Measurements from ENCODE around the gene USP7. TPM values are rescaled to one million over a fixed set of nuclear protein-coding genes. Genes with fewer than 3 reads are reported as not detected.

Gene USP7
- total RNA-seq, 1 donor from 2014 or later: 136 TPM

- Mint-ChIP-seq H3K4me1 (no peaks in the 10 kb centered on the region), H3K9me3 (no peaks in the 10 kb centered on the region), H3K27ac (no peak overlapping the region), H3K4me3 (no peak overlapping the region), H3K27me3 (ENCODE audit: low read depth) (no peaks in the 10 kb centered on the region), H3K36me3 (peaks cover 52% of the 10 kb centered on the region)
- no peak for DNase-seq (ENCODE audit: low spot score in 2 of 2, unreplicated experiment in 2 of 2)
- TF ChIP-seq CTCF (IDR thresholded peaks at IDR 0.05; ENCODE audit: unreplicated experiment): no peak
These were observed 58.4 kb downstream of the USP7 start for GRCh38 chr16:8905168-8905762.

GRCh38 chr16:8904018-8904430 lies 59.7 kb downstream of the USP7 start:
- no peaks in the 10 kb centered on the region for H3K27me3 Mint-ChIP-seq (ENCODE audit: low read depth)
- H3K9me3 Mint-ChIP-seq: no peaks in the 10 kb centered on the region
- DNase-seq (ENCODE audit: low spot score in 2 of 2, unreplicated experiment in 2 of 2): no peak
- H3K36me3 Mint-ChIP-seq: peaks cover 62% of the 10 kb centered on the region
- H3K4me3 Mint-ChIP-seq: no peak overlapping the region
- no peak overlapping the region for H3K27ac Mint-ChIP-seq
- H3K4me1 Mint-ChIP-seq: no peaks in the 10 kb centered on the region
- no peak for TF ChIP-seq CTCF (IDR thresholded peaks at IDR 0.05; ENCODE audit: unreplicated experiment)

- no peak for DNase-seq (ENCODE audit: low spot score in 2 of 2, unreplicated experiment in 2 of 2)
- H3K36me3 Mint-ChIP-seq: peaks cover 67% of the 10 kb centered on the region
- no peaks in the 10 kb centered on the region for H3K9me3 Mint-ChIP-seq
- no peaks in the 10 kb centered on the region for H3K27me3 Mint-ChIP-seq (ENCODE audit: low read depth)
- TF ChIP-seq CTCF (IDR thresholded peaks at IDR 0.05; ENCODE audit: unreplicated experiment): peak; percentile 21
- H3K27ac Mint-ChIP-seq: no peak overlapping the region
- H3K4me1 Mint-ChIP-seq: no peaks in the 10 kb centered on the region
- no peak overlapping the region for H3K4me3 Mint-ChIP-seq
These were observed 60.7 kb downstream of the USP7 start for GRCh38 chr16:8903004-8903403.

- no peak for TF ChIP-seq CTCF (IDR thresholded peaks at IDR 0.05; ENCODE audit: unreplicated experiment)
- Mint-ChIP-seq H3K36me3 (peaks cover 70% of the 10 kb centered on the region), H3K4me1 (no peaks in the 10 kb centered on the region), H3K9me3 (no peaks in the 10 kb centered on the region), H3K27me3 (ENCODE audit: low read depth) (no peaks in the 10 kb centered on the region), H3K27ac (no peak overlapping the region), H3K4me3 (no peak overlapping the region)
- DNase-seq (ENCODE audit: low spot score in 2 of 2, unreplicated experiment in 2 of 2): no peak
These were observed 62.3 kb downstream of the USP7 start for GRCh38 chr16:8901320-8901861.

GRCh38 chr16:8900343-8900742 lies 63.4 kb downstream of the USP7 start:
- H3K4me3 Mint-ChIP-seq: no peak overlapping the region
- no peak for TF ChIP-seq CTCF (IDR thresholded peaks at IDR 0.05; ENCODE audit: unreplicated experiment)
- no peak for DNase-seq (ENCODE audit: low spot score in 2 of 2, unreplicated experiment in 2 of 2)
- H3K27me3 Mint-ChIP-seq (ENCODE audit: low read depth): no peaks in the 10 kb centered on the region
- H3K9me3 Mint-ChIP-seq: no peaks in the 10 kb centered on the region
- H3K27ac Mint-ChIP-seq: no peak overlapping the region
- H3K36me3 Mint-ChIP-seq: peaks cover 65% of the 10 kb centered on the region
- H3K4me1 Mint-ChIP-seq: no peaks in the 10 kb centered on the region
